Naive B cell (primary cell): Measurements from ENCODE around the gene SPIN1. TPM values are rescaled to one million over a fixed set of nuclear protein-coding genes. Genes with fewer than 3 reads are reported as not detected.
A peak's percentile ranks its signal among the peaks of the same experiment; 100 is the strongest.

Experiments used
- ATAC-seq, 2 donors: fragments of 150-1000 bp; cut with Tn5 transposase; 2 replicates each; pipeline ENCODE4 v1.10.0; 2021; ENCODE audit warnings: low read depth in 2 of 2, mild to moderate bottlenecking in 2 of 2, moderate library complexity in 2 of 2
- DNase-seq: peaks from one replicate; pipeline ENCODE4 v3.0.0; 2022
- H3K27ac Mint-ChIP-seq, 6 donors: one replicate each; pipeline ENCODE4 v1.8.0; 2020 to 2022; ENCODE audit warnings: mild to moderate bottlenecking in 6 of 6, mixed read lengths in 6 of 6, moderate library complexity in 5 of 6, inconsistent platforms in 2 of 6
- H3K27me3 Mint-ChIP-seq, 3 donors: one replicate each; pipeline ENCODE4 v1.8.0; 2021 to 2022; ENCODE audit warnings: mixed read lengths in 3 of 3, mild to moderate bottlenecking in 1 of 3
- H3K36me3 Mint-ChIP-seq, 2 donors: one replicate each; pipeline ENCODE4 v1.8.0; 2020 to 2022; ENCODE audit warnings: mixed read lengths in 2 of 2, inconsistent platforms in 1 of 2, mild to moderate bottlenecking in 1 of 2
- H3K4me1 Mint-ChIP-seq, 3 donors: one replicate each; pipeline ENCODE4 v1.8.0; 2020 to 2022; ENCODE audit warnings: mixed read lengths in 3 of 3, inconsistent platforms in 1 of 3, mild to moderate bottlenecking in 1 of 3, moderate library complexity in 1 of 3
- H3K4me3 Mint-ChIP-seq, 8 donors: one replicate each; pipeline ENCODE4 v1.8.0; 2020 to 2022; ENCODE audit warnings: mild to moderate bottlenecking in 8 of 8, mixed read lengths in 8 of 8, moderate library complexity in 8 of 8, inconsistent platforms in 2 of 8
- H3K9me3 Mint-ChIP-seq, 7 donors: one replicate each; pipeline ENCODE4 v1.8.0; 2020 to 2022; ENCODE audit warnings: mixed read lengths in 7 of 7, mild to moderate bottlenecking in 5 of 7, inconsistent platforms in 2 of 7, moderate library complexity in 1 of 7
- polyA plus RNA-seq, 6 donors: library from polyadenylated mRNA; unstranded; fragments of 300-500 nt; fragmentation: Illumina TruSeq; gene quantifications; one replicate each; pipeline ENCODE4 v1.2.3, GENCODE V29; 2021; ENCODE audit warnings: low read depth in 6 of 6

The SPIN1 gene
- polyA plus RNA-seq, 6 donors from 2014 or later: 15.4 to 32.6 (median 23.0) TPM

DNA sequence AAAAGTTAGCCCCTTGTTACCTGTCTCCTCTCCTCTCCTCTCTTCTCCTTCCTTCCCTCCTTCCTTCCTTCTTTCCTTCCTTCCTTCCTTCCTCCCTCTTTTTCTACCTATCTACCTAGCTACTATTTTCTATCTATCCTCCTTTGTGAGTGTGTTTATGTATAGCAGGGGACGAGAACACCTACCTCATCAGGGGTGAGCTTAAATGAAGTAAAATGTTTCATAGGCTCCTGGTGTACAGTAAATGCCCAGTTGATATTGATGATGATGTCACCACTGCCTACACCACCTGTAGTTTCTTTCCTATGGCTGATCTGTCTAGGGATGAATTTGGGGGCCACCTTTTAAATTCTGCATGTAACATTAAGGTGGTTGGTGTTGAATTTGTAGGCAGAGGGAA is 4.3 kb downstream of the SPIN1 start:
- Mint-ChIP-seq H3K27me3 (no peaks in the 10 kb centered on the region), H3K36me3 (no peaks in the 10 kb centered on the region), H3K4me3 (peak overlapping the region in 2 of 8 donors; percentile 13 to 93), H3K9me3 (no peaks in the 10 kb centered on the region), H3K4me1 (peaks cover 25 to 33% (median 27%) of the 10 kb centered on the region in 3 donors), H3K27ac (peak overlapping the region in 3 of 6 donors; percentile 22 to 73 (median 27))
- ATAC-seq (no peak), DNase-seq (no peak)

GRCh38 chr9:88396836-88397577 is 8.8 kb downstream of the SPIN1 start:
- H3K27me3 Mint-ChIP-seq: no peaks in the 10 kb centered on the region
- DNase-seq: no peak
- H3K4me3 Mint-ChIP-seq: no peak overlapping the region
- peaks cover 22 to 31% (median 23%) of the 10 kb centered on the region in 3 donors for H3K4me1 Mint-ChIP-seq
- H3K27ac Mint-ChIP-seq: peak overlapping the region in 1 of 6 donors; percentile 67
- H3K9me3 Mint-ChIP-seq: no peaks in the 10 kb centered on the region
- ATAC-seq: no peak
- H3K36me3 Mint-ChIP-seq: peaks cover 0 to 6% of the 10 kb centered on the region in 2 donors

- Mint-ChIP-seq H3K36me3 (peaks cover 0 to 6% of the 10 kb centered on the region in 2 donors), H3K4me1 (peaks cover 21 to 29% (median 24%) of the 10 kb centered on the region in 3 donors), H3K27me3 (no peaks in the 10 kb centered on the region), H3K4me3 (no peak overlapping the region), H3K27ac (no peak overlapping the region), H3K9me3 (peaks cover 0 to 4% (median 0%) of the 10 kb centered on the region in 7 donors)
- ATAC-seq (no peak), DNase-seq (no peak)
Measured at GRCh38 chr9:88398016-88398415, 9.8 kb downstream of the SPIN1 start.

DNA sequence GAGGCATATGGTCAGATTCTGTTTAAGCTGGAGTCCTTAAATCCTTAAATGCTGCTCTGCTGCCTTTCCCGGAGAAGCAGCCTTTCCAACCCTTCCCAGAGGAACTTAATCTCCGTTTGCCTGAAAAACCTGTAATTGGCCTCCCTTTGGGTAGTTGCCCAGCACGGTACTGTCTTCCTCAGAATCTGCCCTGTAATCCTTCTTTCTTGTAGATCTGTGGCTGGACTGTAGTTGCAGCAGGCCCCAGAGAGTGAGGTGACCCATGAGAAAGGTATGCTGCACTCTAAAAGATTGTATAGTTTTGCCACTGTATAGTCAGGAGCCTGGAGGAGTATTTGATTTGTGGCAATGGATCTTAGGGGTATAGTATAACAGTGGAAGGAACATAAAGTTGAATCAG is 11.7 kb downstream of the SPIN1 start:
- DNase-seq: no peak
- no peak overlapping the region for H3K4me3 Mint-ChIP-seq
- peaks cover 24 to 29% (median 28%) of the 10 kb centered on the region in 3 donors for H3K4me1 Mint-ChIP-seq
- peaks cover 0 to 4% (median 0%) of the 10 kb centered on the region in 7 donors for H3K9me3 Mint-ChIP-seq
- no peaks in the 10 kb centered on the region for H3K27me3 Mint-ChIP-seq
- H3K36me3 Mint-ChIP-seq: peaks cover 0 to 6% of the 10 kb centered on the region in 2 donors
- H3K27ac Mint-ChIP-seq: peak overlapping the region in 1 of 6 donors; percentile 8
- no peak for ATAC-seq

DNA sequence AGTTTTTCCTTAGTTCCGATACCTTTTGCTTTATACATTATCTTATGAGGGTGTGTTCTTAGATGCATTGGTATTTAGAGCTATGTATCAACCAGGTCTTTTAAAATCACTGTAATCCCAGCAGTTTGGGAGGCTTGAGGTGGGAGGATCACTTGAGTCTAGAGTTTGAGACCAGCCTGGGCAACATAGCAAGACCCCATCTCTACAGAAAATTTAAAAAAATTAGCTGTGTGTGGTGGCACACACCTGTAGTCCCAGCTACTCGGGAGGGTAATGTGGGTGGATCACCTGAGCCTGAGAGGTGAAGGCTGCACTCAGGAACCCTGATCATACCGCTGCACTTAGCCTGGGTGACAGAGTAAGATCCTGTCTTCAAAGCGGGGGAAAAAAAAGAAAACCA is 15.1 kb downstream of the SPIN1 start:
- H3K9me3 Mint-ChIP-seq: peaks cover 0 to 4% (median 0%) of the 10 kb centered on the region in 7 donors
- peaks cover 0 to 6% of the 10 kb centered on the region in 2 donors for H3K36me3 Mint-ChIP-seq
- H3K27me3 Mint-ChIP-seq: no peaks in the 10 kb centered on the region
- no peak overlapping the region for H3K4me3 Mint-ChIP-seq
- DNase-seq (no peak), ATAC-seq (no peak)
- peak overlapping the region in 1 of 6 donors; percentile 33 for H3K27ac Mint-ChIP-seq
- peaks cover 22 to 38% (median 23%) of the 10 kb centered on the region in 3 donors for H3K4me1 Mint-ChIP-seq

GRCh38 chr9:88406051-88406450 is 17.8 kb downstream of the SPIN1 start:
- Mint-ChIP-seq H3K27ac (peak overlapping the region in 1 of 6 donors; percentile 78), H3K4me1 (peaks cover 15 to 40% (median 27%) of the 10 kb centered on the region in 3 donors), H3K4me3 (no peak overlapping the region), H3K9me3 (peaks cover 0 to 4% (median 0%) of the 10 kb centered on the region in 7 donors), H3K27me3 (no peaks in the 10 kb centered on the region), H3K36me3 (peaks cover 7 to 8% of the 10 kb centered on the region in 2 donors)
- DNase-seq (no peak), ATAC-seq (no peak)

- no peak for DNase-seq
- Mint-ChIP-seq H3K4me3 (no peak overlapping the region), H3K9me3 (peaks cover 0 to 39% (median 15%) of the 10 kb centered on the region in 7 donors), H3K36me3 (peaks cover 21 to 23% of the 10 kb centered on the region in 2 donors), H3K27me3 (no peaks in the 10 kb centered on the region), H3K4me1 (peaks cover 6 to 21% (median 19%) of the 10 kb centered on the region in 3 donors), H3K27ac (no peak overlapping the region)
- ATAC-seq: no peak
Measured at GRCh38 chr9:88411471-88411870, 23.2 kb downstream of the SPIN1 start.

- ATAC-seq (no peak), DNase-seq (no peak)
- Mint-ChIP-seq H3K4me3 (no peak overlapping the region), H3K27ac (peak overlapping the region in 2 of 6 donors; percentile 16 to 47), H3K36me3 (peaks cover 44 to 46% of the 10 kb centered on the region in 2 donors), H3K9me3 (peaks cover 4 to 62% (median 40%) of the 10 kb centered on the region in 7 donors), H3K4me1 (peaks cover 0 to 14% (median 11%) of the 10 kb centered on the region in 3 donors), H3K27me3 (no peaks in the 10 kb centered on the region)
Measured at GRCh38 chr9:88414298-88414697, 26.1 kb downstream of the SPIN1 start.

- Mint-ChIP-seq H3K27ac (peak overlapping the region in 1 of 6 donors; percentile 68), H3K27me3 (no peaks in the 10 kb centered on the region), H3K4me1 (peaks cover 0 to 4% (median 0%) of the 10 kb centered on the region in 3 donors), H3K36me3 (peaks cover 50 to 51% of the 10 kb centered on the region in 2 donors), H3K9me3 (peaks cover 5 to 72% (median 57%) of the 10 kb centered on the region in 7 donors), H3K4me3 (no peak overlapping the region)
- no peak for ATAC-seq
- no peak for DNase-seq
Measured at GRCh38 chr9:88418025-88418424, 29.8 kb downstream of the SPIN1 start.

DNA sequence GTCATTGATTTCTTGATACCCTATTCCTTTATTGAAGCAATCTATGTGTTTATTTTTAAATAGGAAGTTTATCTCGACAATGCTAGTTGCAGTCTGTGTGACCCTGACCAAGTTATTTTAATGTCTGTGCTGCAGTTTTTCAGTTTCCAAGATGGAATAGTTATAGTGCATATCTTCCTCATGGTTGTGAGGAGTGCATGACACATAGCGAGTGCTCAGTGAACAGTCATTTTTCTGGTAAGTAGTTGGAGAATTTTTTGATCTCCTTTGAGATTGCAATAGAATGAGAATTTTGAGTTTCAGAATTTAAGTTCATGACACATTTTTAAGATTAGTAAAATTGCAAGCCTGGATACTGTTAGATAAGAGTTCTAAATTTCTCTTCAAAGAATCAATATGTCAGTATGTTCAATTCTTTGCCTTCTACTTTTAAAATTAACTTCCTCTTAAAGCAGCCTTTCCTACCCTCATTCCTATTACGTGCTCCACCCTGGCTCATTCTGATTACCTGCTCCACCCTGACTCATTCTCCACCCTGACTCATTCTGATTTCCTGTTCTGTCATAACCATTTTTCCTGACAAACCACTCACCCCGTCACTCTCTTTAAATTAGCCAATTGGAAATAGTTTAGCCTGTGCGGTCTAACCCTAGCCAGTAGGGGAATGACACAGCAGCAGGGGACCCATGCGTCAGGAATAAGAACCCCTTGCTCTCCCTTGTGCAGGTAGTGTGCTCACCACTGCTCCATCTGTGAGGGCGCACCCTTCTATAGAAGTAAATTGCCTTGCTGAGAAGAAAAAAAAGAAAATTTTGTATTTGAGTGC is 30.7 kb downstream of the SPIN1 start:
- Mint-ChIP-seq H3K27ac (no peak overlapping the region), H3K4me3 (peak overlapping the region in 1 of 8 donors; percentile 64), H3K9me3 (peaks cover 5 to 63% (median 51%) of the 10 kb centered on the region in 7 donors), H3K4me1 (peaks cover 0 to 4% (median 0%) of the 10 kb centered on the region in 3 donors), H3K36me3 (peaks cover 50 to 51% of the 10 kb centered on the region in 2 donors), H3K27me3 (no peaks in the 10 kb centered on the region)
- no peak for DNase-seq
- no peak for ATAC-seq

DNA sequence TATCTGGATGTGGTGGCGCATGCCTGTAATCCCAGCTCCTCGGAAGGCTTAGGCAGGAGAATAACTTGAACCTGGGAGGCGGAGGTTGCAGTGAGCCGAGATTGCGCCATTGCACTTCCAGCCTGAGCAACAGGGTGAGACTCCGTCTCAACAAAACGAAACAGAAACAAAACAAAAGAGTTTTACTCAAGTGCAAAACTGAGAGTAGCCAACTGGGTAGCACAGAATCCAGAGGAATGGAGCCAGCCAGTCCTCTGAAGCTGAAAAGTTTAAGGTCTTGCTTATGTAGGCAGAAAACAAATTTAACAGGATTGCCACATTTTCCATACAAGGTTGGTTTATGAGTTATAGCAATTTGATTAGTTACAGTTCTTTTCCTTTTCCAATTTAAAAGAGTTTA is 32.0 kb downstream of the SPIN1 start:
- Mint-ChIP-seq H3K36me3 (peaks cover 43 to 45% of the 10 kb centered on the region in 2 donors), H3K27me3 (no peaks in the 10 kb centered on the region), H3K9me3 (peaks cover 5 to 51% (median 42%) of the 10 kb centered on the region in 7 donors), H3K4me3 (peak overlapping the region in 1 of 8 donors; percentile 60), H3K27ac (no peak overlapping the region), H3K4me1 (peaks cover 0 to 4% (median 0%) of the 10 kb centered on the region in 3 donors)
- DNase-seq (no peak), ATAC-seq (no peak)

DNA sequence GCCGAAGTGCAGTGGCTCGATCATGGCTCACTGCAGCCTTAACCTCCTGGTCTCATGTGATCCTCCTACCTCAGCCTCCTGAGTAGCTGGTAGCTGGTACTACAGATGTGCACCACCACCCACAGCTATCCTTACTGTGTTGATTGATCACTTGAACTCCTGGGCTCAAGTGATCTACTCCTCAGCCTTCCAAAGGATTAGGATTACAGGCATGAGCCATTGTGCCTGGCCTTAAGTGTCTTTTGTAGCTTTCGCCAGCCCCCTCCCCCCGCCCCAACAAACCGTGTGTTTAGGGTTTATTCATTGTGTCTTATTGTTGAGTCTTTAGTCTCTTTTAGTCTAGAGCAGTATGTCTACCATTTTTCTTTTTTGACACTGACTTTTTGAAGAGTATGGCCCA is 33.1 kb downstream of the SPIN1 start:
- DNase-seq (no peak), ATAC-seq (no peak)
- H3K27me3 Mint-ChIP-seq: no peaks in the 10 kb centered on the region
- H3K27ac Mint-ChIP-seq: no peak overlapping the region
- peaks cover 5 to 46% (median 42%) of the 10 kb centered on the region in 7 donors for H3K9me3 Mint-ChIP-seq
- H3K4me3 Mint-ChIP-seq: no peak overlapping the region
- H3K4me1 Mint-ChIP-seq: peaks cover 4 to 8% (median 7%) of the 10 kb centered on the region in 3 donors
- H3K36me3 Mint-ChIP-seq: peaks cover 40% of the 10 kb centered on the region in 2 donors

DNA sequence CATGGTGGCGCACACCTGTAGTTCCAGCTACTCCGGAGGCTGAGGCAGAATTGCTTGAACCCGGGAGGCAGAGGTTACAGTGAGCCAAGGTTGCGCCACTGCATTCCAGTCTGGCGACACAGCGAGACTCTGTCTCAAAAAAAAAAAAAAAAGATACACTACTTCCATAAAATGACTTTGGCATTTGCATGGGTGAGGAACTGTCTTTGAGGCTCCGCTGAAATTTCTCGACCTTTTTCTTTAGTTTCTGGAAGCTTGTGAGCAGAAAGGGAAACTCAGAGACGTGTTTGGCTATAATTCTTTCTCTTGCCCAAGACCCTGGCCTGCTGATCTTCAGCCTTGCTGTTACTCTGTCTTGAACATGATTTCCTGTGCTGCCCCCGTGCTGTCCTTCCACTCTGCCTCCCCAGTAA is 37.3 kb downstream of the SPIN1 start:
- no peak for DNase-seq
- Mint-ChIP-seq H3K36me3 (peaks cover 11 to 33% of the 10 kb centered on the region in 2 donors), H3K4me3 (no peak overlapping the region), H3K27me3 (no peaks in the 10 kb centered on the region), H3K4me1 (peaks cover 4 to 15% (median 4%) of the 10 kb centered on the region in 3 donors), H3K27ac (no peak overlapping the region), H3K9me3 (peaks cover 0 to 10% (median 7%) of the 10 kb centered on the region in 7 donors)
- ATAC-seq: no peak
